K562 (cell line): ENCODE measurements around the gene DNER.

ENCODE experiments used
- ARHGAP35 ChIP-seq: fragments of 450-650 bp; IDR thresholded peaks from 2 replicates; pipeline ENCODE4 v1.6.1; 2018; ENCODE audit not compliant: partially characterized antibody
- CBX2 ChIP-seq: fragments of 200-600 bp; sonication (generic); IDR thresholded peaks from one replicate; pipeline ENCODE4 v1.6.1; 2012; ENCODE audit warnings: mild to moderate bottlenecking, low read length, inconsistent platforms; ENCODE audit not compliant: insufficient read depth, poor library complexity, severe bottlenecking
- CTCF ChIP-seq, 3 experiments: IDR thresholded peaks in 2 of 3; conservative IDR thresholded peaks in 1 of 3; 2 replicates each; pipeline ENCODE4 v1.5.1; 2011 to 2012; ENCODE audit warnings: low read length in 3 of 3, mild to moderate bottlenecking in 3 of 3, control low read depth in 2 of 3, improper control_type of control experiment in 1 of 3, inconsistent platforms in 1 of 3, low read depth in 1 of 3, mixed read lengths in 1 of 3, moderate library complexity in 1 of 3; ENCODE audit not compliant: insufficient read depth in 2 of 3
- DPF2 ChIP-seq: fragments of 450-650 bp; IDR thresholded peaks from 2 replicates; pipeline ENCODE4 v1.6.1; 2016
- FOXM1 ChIP-seq, 2 experiments: fragments of 450-650 bp in 1 of 2; sonication (generic) in 1 of 2; formaldehyde crosslinking in 1 of 2; IDR thresholded peaks; 2 replicates each; pipeline versions ENCODE4 v1.6.1 to v1.9.0; 2017 to 2022; ENCODE audit warnings: low read depth in 2 of 2, mild to moderate bottlenecking in 2 of 2, missing genetic modification reagents in 1 of 2, moderate library complexity in 1 of 2
- HSF4 ChIP-seq: fragments of 250-450 bp; sonication (Bioruptor Pico); IDR thresholded peaks from 2 replicates; pipeline ENCODE4 v2.1.2; 2022; ENCODE audit warnings: mild to moderate bottlenecking, moderate library complexity, borderline replicate concordance
- MNT ChIP-seq, 2 experiments: fragments of 450-650 bp; conservative IDR thresholded peaks; 2 replicates each; pipeline ENCODE4 v1.6.1; 2017; ENCODE audit warnings: mild to moderate bottlenecking in 2 of 2, moderate library complexity in 2 of 2
- NKRF ChIP-seq: fragments of 450-650 bp; IDR thresholded peaks from 2 replicates; pipeline ENCODE4 v1.6.1; 2016; ENCODE audit warnings: borderline replicate concordance
- PHF8 ChIP-seq: fragments of 200-600 bp; sonication (generic); IDR thresholded peaks from 2 replicates; pipeline ENCODE4 v1.6.1; 2012; ENCODE audit warnings: mixed run types, mild to moderate bottlenecking, inconsistent platforms, low read length, moderate library complexity, borderline replicate concordance
- POLR2AphosphoS5 ChIP-seq: IDR thresholded peaks from 2 replicates; pipeline ENCODE4 v1.6.1; 2011; ENCODE audit warnings: mild to moderate bottlenecking, low read depth, low read length, moderate library complexity; ENCODE audit not compliant: control insufficient read depth, insufficient read depth
- SAFB ChIP-seq: fragments of 200-400 bp; formaldehyde crosslinking; IDR thresholded peaks from 2 replicates; pipeline ENCODE4 v1.6.1; 2017; ENCODE audit warnings: low read depth, low read length, borderline replicate concordance
- SREBF2 ChIP-seq: sonication (generic); formaldehyde crosslinking; IDR thresholded peaks from 2 replicates; pipeline ENCODE4 v1.4.0; 2020; ENCODE audit warnings: mild to moderate bottlenecking, missing genetic modification reagents
- ZNF551 ChIP-seq: fragments of 250-450 bp; sonication (Bioruptor Pico); IDR thresholded peaks from 2 replicates; pipeline ENCODE4 v1.5.0; 2021; ENCODE audit warnings: mild to moderate bottlenecking, moderate library complexity

- TF ChIP-seq SREBF2 (CRISPR knock-in tag) (no peak), DPF2 (no peak), FOXM1 (IDR thresholded peaks at IDR 0.05; ENCODE audit: low read depth) (no peak), FOXM1 (CRISPR knock-in tag; IDR thresholded peaks at IDR 0.05; ENCODE audit: low read depth) (no peak), CTCF (IDR thresholded peaks at IDR 0.05 in 2 of 3, conservative IDR thresholded peaks at IDR 0.05 in 1 of 3; ENCODE audit: insufficient read depth in 2 of 3, low read depth in 1 of 3, low read length in 3 of 3) (no peak), MNT (conservative IDR thresholded peaks at IDR 0.05) (no peak), PHF8 (no peak), ZNF551 (CRISPR knock-in tag) (no peak), HSF4 (CRISPR knock-in tag) (no peak), POLR2AphosphoS5 (no peak), ARHGAP35 (no peak), CBX2 (no peak), SAFB (no peak), NKRF (no peak)
Observed at GRCh38 chr2:229654437-229654836, 59.9 kb downstream of the DNER start.
